GM21515 (cell line): Measurements from ENCODE around the gene COL9A3.

ENCODE experiments used
- ATAC-seq: cut with Tn5 transposase; IDR thresholded peaks from one replicate; pipeline ENCODE4 v1.9.1; 2021; ENCODE audit not compliant: unreplicated experiment

COL9A3 gene

GRCh38 chr20:62809530-62810428 lies 7.1 kb upstream of the COL9A3 start:
- no peak for ATAC-seq

- no peak for ATAC-seq
These were observed 5.5 kb upstream of the COL9A3 start for GRCh38 chr20:62811320-62811719.

- ATAC-seq, result no peak
These were observed 5.1 kb upstream of the COL9A3 start for GRCh38 chr20:62811720-62812119.

- no peak for ATAC-seq
These were observed 4.5 kb upstream of the COL9A3 start for GRCh38 chr20:62812181-62812906.

GRCh38 chr20:62812907-62813200 lies 4.0 kb upstream of the COL9A3 start:
- no peak for ATAC-seq

GRCh38 chr20:62813588-62813987 lies 3.3 kb upstream of the COL9A3 start:
- no peak for ATAC-seq

GRCh38 chr20:62814060-62814708 lies 2.7 kb upstream of the COL9A3 start:
- ATAC-seq, result no peak

GRCh38 chr20:62814709-62815065 lies 2.2 kb upstream of the COL9A3 start:
- ATAC-seq, result no peak

- ATAC-seq, result no peak
These were observed 1.5 kb upstream of the COL9A3 start for GRCh38 chr20:62815066-62815991.

GRCh38 chr20:62816031-62816883 lies 593 bp upstream of the COL9A3 start:
- ATAC-seq, result no peak

GRCh38 chr20:62817975-62818591 lies 1.2 kb downstream of the COL9A3 start:
- ATAC-seq, result no peak

GRCh38 chr20:62818592-62819493 lies 2.0 kb downstream of the COL9A3 start:
- ATAC-seq, result no peak

- ATAC-seq, result no peak
These were observed 2.8 kb downstream of the COL9A3 start for GRCh38 chr20:62819494-62820174.

GRCh38 chr20:62820208-62820961 lies 3.5 kb downstream of the COL9A3 start:
- ATAC-seq, result no peak

GRCh38 chr20:62820962-62821725 lies 4.3 kb downstream of the COL9A3 start:
- no peak for ATAC-seq

- no peak for ATAC-seq
These were observed 4.9 kb downstream of the COL9A3 start for GRCh38 chr20:62821726-62822210.
